ENCODE results near the gene TMEM198.

Gene TMEM198

GRCh38 chr2:219502618-219503017, 41.2 kb upstream of the TMEM198 start:
- H3K4me3 ChIP-seq (ENCODE audit: low read length), result no peak overlapping the region
- no peak for DNase-seq (ENCODE audit: low read depth)
- no peak for TF ChIP-seq CTCF (IDR thresholded peaks at IDR 0.05; ENCODE audit: insufficient read depth, low read depth, low read length, missing control alignments)

GRCh38 chr2:219505585-219505984, 38.2 kb upstream of the TMEM198 start:
- no peak for DNase-seq (ENCODE audit: low read depth)
- no peak overlapping the region for H3K4me3 ChIP-seq (ENCODE audit: low read length)
- TF ChIP-seq CTCF (IDR thresholded peaks at IDR 0.05; ENCODE audit: insufficient read depth, low read depth, low read length, missing control alignments), result no peak

- no peak for TF ChIP-seq CTCF (IDR thresholded peaks at IDR 0.05; ENCODE audit: insufficient read depth, low read depth, low read length, missing control alignments)
- H3K4me3 ChIP-seq (ENCODE audit: low read length), result no peak overlapping the region
- DNase-seq (ENCODE audit: low read depth), result no peak
These were observed 37.6 kb upstream of the TMEM198 start for GRCh38 chr2:219506153-219506801.

GRCh38 chr2:219506802-219507526, 36.9 kb upstream of the TMEM198 start:
- H3K4me3 ChIP-seq (ENCODE audit: low read length), result no peak overlapping the region
- DNase-seq (ENCODE audit: low read depth), result no peak
- TF ChIP-seq CTCF (IDR thresholded peaks at IDR 0.05; ENCODE audit: insufficient read depth, low read depth, low read length, missing control alignments), result no peak

- DNase-seq (ENCODE audit: low read depth), result no peak
- H3K4me3 ChIP-seq (ENCODE audit: low read length), result no peak overlapping the region
- TF ChIP-seq CTCF (IDR thresholded peaks at IDR 0.05; ENCODE audit: insufficient read depth, low read depth, low read length, missing control alignments), result no peak
These were observed 36.0 kb upstream of the TMEM198 start for GRCh38 chr2:219507581-219508443.

GRCh38 chr2:219508444-219508734, 35.4 kb upstream of the TMEM198 start:
- TF ChIP-seq CTCF (IDR thresholded peaks at IDR 0.05; ENCODE audit: insufficient read depth, low read depth, low read length, missing control alignments), result no peak
- H3K4me3 ChIP-seq (ENCODE audit: low read length), result no peak overlapping the region
- no peak for DNase-seq (ENCODE audit: low read depth)

All from epithelial cell of esophagus (primary cell).